Ishikawa (cell line): ENCODE measurements around the gene CHMP6.

Experiments
- CEBPB ChIP-seq: IDR thresholded peaks from 2 replicates; pipeline ENCODE4 v1.6.1; 2012
- EP300 ChIP-seq: IDR thresholded peaks from 2 replicates; pipeline ENCODE4 v1.6.1; 2012; ENCODE audit warnings: borderline replicate concordance
- RAD21 ChIP-seq: IDR thresholded peaks from 2 replicates; pipeline ENCODE4 v1.6.1; 2012; ENCODE audit warnings: low read depth
- TAF1 ChIP-seq: IDR thresholded peaks from 2 replicates; pipeline ENCODE4 v1.6.1; 2012; ENCODE audit warnings: low read depth, mild to moderate bottlenecking
- TCF12 ChIP-seq: IDR thresholded peaks from 2 replicates; pipeline ENCODE4 v1.6.1; 2012; ENCODE audit warnings: low read depth
- TF ChIP-seq, protein P1 (sequence below): IDR thresholded peaks from 2 replicates; pipeline ENCODE4 v1.6.1; 2012

DNA sequence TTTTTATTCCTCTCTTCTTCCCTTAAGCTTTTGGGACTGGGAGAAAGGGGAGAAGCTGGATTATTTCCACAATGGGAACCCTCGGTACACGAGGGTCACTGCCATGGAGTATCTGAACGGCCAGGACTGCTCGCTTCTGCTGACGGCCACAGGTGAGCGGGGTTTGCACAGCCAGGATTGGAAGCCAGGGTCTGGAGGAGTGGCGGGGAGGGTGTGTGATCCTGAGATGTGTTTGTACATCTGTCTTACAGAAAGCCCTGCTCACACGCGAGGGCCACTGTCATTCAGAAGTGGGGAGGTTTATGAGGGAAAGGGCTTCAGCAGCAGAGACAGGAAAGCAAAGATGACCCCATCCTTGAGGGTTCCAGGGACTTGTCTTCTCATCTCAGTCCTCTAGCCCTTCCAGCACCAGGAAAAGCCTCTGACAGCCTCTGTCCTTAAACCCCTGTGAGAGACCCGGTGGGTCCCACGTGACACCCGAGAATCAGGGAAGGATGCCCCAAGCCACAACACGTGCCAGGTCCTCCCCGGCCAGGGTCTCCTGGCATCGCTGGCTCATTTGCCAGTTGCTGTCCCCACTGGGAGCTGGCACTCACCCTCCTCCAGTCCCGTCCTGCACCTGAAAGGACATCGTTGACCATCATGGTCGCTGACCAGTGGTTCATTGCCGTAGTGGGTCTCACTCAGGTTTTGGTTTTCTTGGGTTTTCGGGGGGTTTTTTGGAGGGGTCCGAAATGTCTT lies 44.3 kb upstream of the CHMP6 start:
- TF ChIP-seq, protein P1, sequence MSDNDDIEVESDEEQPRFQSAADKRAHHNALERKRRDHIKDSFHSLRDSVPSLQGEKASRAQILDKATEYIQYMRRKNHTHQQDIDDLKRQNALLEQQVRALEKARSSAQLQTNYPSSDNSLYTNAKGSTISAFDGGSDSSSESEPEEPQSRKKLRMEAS, result no peak
- TF ChIP-seq TAF1 (no peak), TCF12 (no peak), CEBPB (no peak), EP300 (no peak), RAD21 (no peak)
